AG04450 (cell line): ENCODE results near the gene CSNK1D. TPM values are rescaled to one million over a fixed set of nuclear protein-coding genes. Genes with fewer than 3 reads are reported as not detected.

Experiments used
- CTCF ChIA-PET: fragments of 300-600, 350-600 bp; formaldehyde crosslinking; extraction: SDS; loops from one replicate; lab custom pipeline; 2022; ENCODE audit warnings: antibody characterized with exemption, inconsistent platforms; lab: Charles Lee
- POLR2A ChIA-PET: fragments of 350-600 bp; formaldehyde crosslinking; extraction: SDS; loops from one replicate; lab custom pipeline; 2021; ENCODE audit warnings: antibody characterized with exemption, inconsistent platforms; lab: Yijun Ruan, JAX
- DNase-seq: peaks from one replicate; pipeline ENCODE4 v3.0.0-alpha.2; 2011; ENCODE audit warnings: low read depth, low spot score
- H3K27ac ChIP-seq: one replicate; pipeline ENCODE4 v1.5.1; 2012; ENCODE audit warnings: low read depth, low read length, control low read depth
- H3K27me3 ChIP-seq: one replicate; pipeline ENCODE4 v1.6.0; 2012; ENCODE audit warnings: low read length; ENCODE audit not compliant: control insufficient read depth, insufficient read depth
- H3K4me3 ChIP-seq: 2 replicates; pipeline ENCODE4 v1.5.1; 2011; ENCODE audit warnings: mild to moderate bottlenecking, low read depth, low read length, control low read depth
- H3K9me3 ChIP-seq: 2 replicates; pipeline ENCODE4 v1.5.1; 2012; ENCODE audit warnings: low read length; ENCODE audit not compliant: control insufficient read depth, insufficient read depth
- CTCF ChIP-seq: IDR thresholded peaks from 2 replicates; pipeline ENCODE4 v1.5.1; 2011; ENCODE audit warnings: low read depth, low read length, control low read depth, inconsistent platforms
- polyA plus RNA-seq: library from polyadenylated mRNA; depleted of rRNA; stranded (reverse); fragments of >200 nt; gene quantifications from 2 replicates; pipeline ENCODE4 v1.2.3, GENCODE V29; 2011

Gene CSNK1D
- polyA plus RNA-seq, 1 experiment: 74.4 TPM

- no peak for DNase-seq
- Histone ChIP-seq H3K4me3 (no peak overlapping the region), H3K27ac (no peak overlapping the region), H3K9me3 (no peaks in the 10 kb centered on the region; the same call in 1 of the 2 replicates), H3K27me3 (no peaks in the 10 kb centered on the region)
- no peak for TF ChIP-seq CTCF
- POLR2A ChIA-PET: no interaction called here
- CTCF ChIA-PET: no interaction called here
Measured at GRCh38 chr17:82224666-82225065, 48.8 kb downstream of the CSNK1D start.

- no peak overlapping the region for H3K4me3 ChIP-seq
- ChIA-PET POLR2A (interaction anchor here (0.6 kb wide), 1 partner anchor 17 kb away, joined by 4 read pairs; no protein-coding TSS in a partner anchor), CTCF (no interaction called here)
- TF ChIP-seq CTCF: no peak
- H3K9me3 ChIP-seq: no peaks in the 10 kb centered on the region; the same call in 1 of the 2 replicates
- no peak for DNase-seq
- H3K27me3 ChIP-seq: no peaks in the 10 kb centered on the region
- H3K27ac ChIP-seq: no peak overlapping the region
Measured at GRCh38 chr17:82223517-82223916, 50.0 kb downstream of the CSNK1D start.

- no peaks in the 10 kb centered on the region; the same call in 1 of the 2 replicates for H3K9me3 ChIP-seq
- CTCF ChIA-PET: interaction anchor here (0.7 kb wide), 1 partner anchor 202 kb away, joined by 4 read pairs; no protein-coding TSS in a partner anchor
- POLR2A ChIA-PET: interaction anchor here (0.6 to 0.7 kb wide), 2 partner anchors 9 to 17 kb away, joined by 4 read pairs; no protein-coding TSS in a partner anchor
- H3K4me3 ChIP-seq: no peak overlapping the region
- no peaks in the 10 kb centered on the region for H3K27me3 ChIP-seq
- TF ChIP-seq CTCF: no peak
- DNase-seq: no peak
- no peak overlapping the region for H3K27ac ChIP-seq
Measured at GRCh38 chr17:82222816-82223215, 50.7 kb downstream of the CSNK1D start.

GRCh38 chr17:82221341-82221902 is 52.1 kb downstream of the CSNK1D start:
- no peak for TF ChIP-seq CTCF
- Histone ChIP-seq H3K27me3 (no peaks in the 10 kb centered on the region), H3K4me3 (no peak overlapping the region), H3K27ac (no peak overlapping the region), H3K9me3 (no peaks in the 10 kb centered on the region; the same call in 1 of the 2 replicates)
- POLR2A ChIA-PET: no interaction called here
- CTCF ChIA-PET: no interaction called here
- no peak for DNase-seq

GRCh38 chr17:82219753-82220709 is 53.5 kb downstream of the CSNK1D start:
- Histone ChIP-seq H3K27ac (no peak overlapping the region), H3K4me3 (no peak overlapping the region), H3K27me3 (no peaks in the 10 kb centered on the region), H3K9me3 (no peaks in the 10 kb centered on the region; the same call in 1 of the 2 replicates)
- no peak for DNase-seq
- ChIA-PET CTCF (no interaction called here), POLR2A (no interaction called here)
- TF ChIP-seq CTCF: no peak
